KMS-11 (cell line): ENCODE results near the gene ZNF543.

Experiments
- H2AFZ ChIP-seq: fragments of 200-600 bp; sonication (generic); 2 replicates; pipeline ENCODE4 v1.6.1; 2016; ENCODE audit warnings: antibody characterized with exemption, mixed run types, low read depth
- H3K27ac ChIP-seq: fragments of 200-600 bp; sonication (generic); 2 replicates; pipeline ENCODE4 v1.6.1; 2016; ENCODE audit warnings: mild to moderate bottlenecking, mixed run types
- H3K27me3 ChIP-seq: fragments of 200-600 bp; sonication (generic); 2 replicates; pipeline ENCODE4 v1.6.1; 2017; ENCODE audit warnings: mild to moderate bottlenecking, low read depth, mixed run types, moderate library complexity; ENCODE audit not compliant: insufficient read depth
- H3K36me3 ChIP-seq: fragments of 200-600 bp; sonication (generic); 2 replicates; pipeline ENCODE4 v1.6.1; 2017; ENCODE audit warnings: mild to moderate bottlenecking, mixed run types; ENCODE audit not compliant: insufficient read depth
- H3K4me1 ChIP-seq: fragments of 200-600 bp; sonication (generic); 2 replicates; pipeline ENCODE4 v1.6.1; 2016; ENCODE audit warnings: mild to moderate bottlenecking, low read depth, mixed run types; ENCODE audit not compliant: poor library complexity, severe bottlenecking
- H3K4me2 ChIP-seq: fragments of 200-600 bp; sonication (generic); 2 replicates; pipeline ENCODE4 v1.7.0; 2016; ENCODE audit warnings: mild to moderate bottlenecking, mixed run types
- H3K4me3 ChIP-seq: fragments of 200-600 bp; sonication (generic); IDR thresholded peaks from 2 replicates; pipeline ENCODE4 v1.6.1; 2017; ENCODE audit warnings: low read depth, low read length, mixed read lengths; ENCODE audit not compliant: insufficient read depth
- H3K79me2 ChIP-seq: fragments of 200-600 bp; sonication (generic); 2 replicates; pipeline ENCODE4 v1.6.1; 2016; ENCODE audit warnings: low read depth, mixed run types; ENCODE audit not compliant: insufficient read depth
- H3K9ac ChIP-seq: fragments of 200-600 bp; sonication (generic); 2 replicates; pipeline ENCODE4 v1.6.1; 2016; ENCODE audit warnings: mild to moderate bottlenecking, mixed run types
- H4K20me1 ChIP-seq: fragments of 200-600 bp; sonication (generic); 2 replicates; pipeline ENCODE4 v1.6.1; 2016; ENCODE audit warnings: mild to moderate bottlenecking, mixed run types; ENCODE audit not compliant: insufficient read depth
- CTCF ChIP-seq: fragments of 200-600 bp; sonication (generic); conservative IDR thresholded peaks from 2 replicates; pipeline ENCODE4 v1.6.1; 2017; ENCODE audit warnings: low read depth, mild to moderate bottlenecking, antibody characterized with exemption, low read length, moderate library complexity, mixed read lengths

Gene ZNF543

GRCh38 chr19:57359300-57359699, 39.0 kb downstream of the ZNF543 start:
- Histone ChIP-seq H4K20me1 (no peaks in the 10 kb centered on the region), H3K4me3 (no peak overlapping the region), H3K4me1 (no peaks in the 10 kb centered on the region), H3K27me3 (no peaks in the 10 kb centered on the region), H3K27ac (no peak overlapping the region), H2AFZ (no peak overlapping the region), H3K4me2 (no peak overlapping the region), H3K9ac (no peak overlapping the region), H3K79me2 (0 out of 2 replicates have a peak, but pooled peaks cover under 1% of the 10 kb centered on the region), H3K36me3 (no peaks in the 10 kb centered on the region; the same call in 1 of the 2 replicates)
- TF ChIP-seq CTCF = no peak

GRCh38 chr19:57362419-57362818, 42.1 kb downstream of the ZNF543 start:
- TF ChIP-seq CTCF = no peak
- Histone ChIP-seq H2AFZ (peak overlapping the region; percentile 78; the same call in 1 of the 2 replicates), H3K4me1 (no peaks in the 10 kb centered on the region), H3K36me3 (no peaks in the 10 kb centered on the region), H4K20me1 (no peaks in the 10 kb centered on the region), H3K27me3 (no peaks in the 10 kb centered on the region), H3K4me3 (no peak overlapping the region), H3K4me2 (peak overlapping the region; percentile 49), H3K79me2 (0 out of 2 replicates have a peak, but pooled peaks cover 4% of the 10 kb centered on the region), H3K27ac (no peak overlapping the region), H3K9ac (no peak overlapping the region)

GRCh38 chr19:57362997-57363687, 42.9 kb downstream of the ZNF543 start, which contains the start of the genes TRAPPC2B and ZNF547:
Gene TRAPPC2B (plus strand): TSS chr19:57363551. CDS start chr19:57364834, 1,283 bp downstream.
Gene ZNF547 (plus strand): TSS chr19:57363551. CDS start chr19:57368556, 5,005 bp downstream.
- H3K27ac ChIP-seq = peak within 1 kb of the TSS; percentile 58
- no peaks in the 10 kb centered on the region for H4K20me1 ChIP-seq
- peak within 1 kb of the TSS; percentile 47; the same call in 1 of the 2 replicates for H3K9ac ChIP-seq
- 0 out of 2 replicates have a peak, but pooled peaks cover 4% of the 10 kb centered on the region for H3K79me2 ChIP-seq
- H3K36me3 ChIP-seq = no peaks in the 10 kb centered on the region
- no peak for TF ChIP-seq CTCF
- peak within 1 kb of the TSS; percentile 56 for H3K4me2 ChIP-seq
- no peaks in the 10 kb centered on the region for H3K27me3 ChIP-seq
- no peak within 1 kb of the TSS for H3K4me3 ChIP-seq
- H3K4me1 ChIP-seq = no peaks in the 10 kb centered on the region
- H2AFZ ChIP-seq = peak within 1 kb of the TSS; percentile 78

- H3K4me3 ChIP-seq = no peak overlapping the region
- H3K9ac ChIP-seq = peak overlapping the region; percentile 47; the same call in 1 of the 2 replicates
- peak overlapping the region; percentile 78; the same call in 1 of the 2 replicates for H2AFZ ChIP-seq
- no peaks in the 10 kb centered on the region for H3K27me3 ChIP-seq
- no peaks in the 10 kb centered on the region for H3K36me3 ChIP-seq
- TF ChIP-seq CTCF = no peak
- no peaks in the 10 kb centered on the region for H4K20me1 ChIP-seq
- H3K79me2 ChIP-seq = 0 out of 2 replicates have a peak, but pooled peaks cover 4% of the 10 kb centered on the region
- peak overlapping the region; percentile 58 for H3K27ac ChIP-seq
- H3K4me1 ChIP-seq = no peaks in the 10 kb centered on the region
- H3K4me2 ChIP-seq = peak overlapping the region; percentile 56
Observed at GRCh38 chr19:57363688-57364181, 43.5 kb downstream of the ZNF543 start.
